GM21367 (cell line): Measurements from ENCODE around the gene MPP4.

Source experiments
- ATAC-seq: cut with Tn5 transposase; IDR thresholded peaks from one replicate; pipeline ENCODE4 v1.9.1; 2021; ENCODE audit not compliant: unreplicated experiment

The MPP4 gene

GRCh38 chr2:201698588-201699226 lies at the start of gene MPP4:
TSS of gene MPP4 (minus strand) at chr2:201698644. CDS start at chr2:201693954, 4,690 bp downstream.
- ATAC-seq, result no peak

DNA sequence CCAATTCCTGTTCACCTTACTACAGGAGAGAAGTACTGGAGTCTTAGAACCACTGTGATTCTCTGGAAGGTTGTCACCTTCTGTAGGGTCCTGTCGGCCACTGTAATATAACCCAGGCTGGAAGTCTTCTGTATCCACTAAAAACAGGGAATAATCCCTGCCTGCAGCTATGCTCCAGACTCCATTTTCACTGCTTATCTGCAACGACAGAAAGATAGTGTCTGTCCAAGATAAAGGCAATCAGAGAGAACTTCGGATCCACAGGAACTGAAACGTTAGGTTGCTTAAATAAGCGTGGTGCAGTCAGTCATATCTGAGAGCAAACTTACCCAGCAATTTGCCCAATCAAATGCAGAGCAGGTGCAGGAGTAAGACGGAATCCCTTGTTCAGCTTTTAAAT lies 48.1 kb upstream of the MPP4 start:
- ATAC-seq, result no peak

DNA sequence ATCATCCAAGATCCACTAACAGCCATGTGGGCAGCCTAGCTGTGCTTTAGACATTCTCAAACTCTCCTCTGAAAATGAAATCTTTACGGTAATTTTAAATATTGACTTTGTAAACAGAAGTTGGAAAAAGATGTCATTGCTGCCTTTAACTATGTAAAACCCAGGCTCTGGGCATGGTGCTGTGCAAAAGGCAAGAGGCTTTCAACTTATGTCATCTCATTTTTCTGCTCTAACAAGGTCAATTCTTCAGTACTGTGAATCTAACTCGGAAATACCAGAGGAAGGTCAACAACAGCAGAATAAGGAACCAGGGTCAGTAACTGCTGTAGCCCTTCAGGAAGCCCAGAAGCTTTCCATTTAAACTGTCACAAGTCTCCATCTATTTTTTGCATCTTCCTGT lies 37.0 kb upstream of the MPP4 start:
- ATAC-seq, result no peak

DNA sequence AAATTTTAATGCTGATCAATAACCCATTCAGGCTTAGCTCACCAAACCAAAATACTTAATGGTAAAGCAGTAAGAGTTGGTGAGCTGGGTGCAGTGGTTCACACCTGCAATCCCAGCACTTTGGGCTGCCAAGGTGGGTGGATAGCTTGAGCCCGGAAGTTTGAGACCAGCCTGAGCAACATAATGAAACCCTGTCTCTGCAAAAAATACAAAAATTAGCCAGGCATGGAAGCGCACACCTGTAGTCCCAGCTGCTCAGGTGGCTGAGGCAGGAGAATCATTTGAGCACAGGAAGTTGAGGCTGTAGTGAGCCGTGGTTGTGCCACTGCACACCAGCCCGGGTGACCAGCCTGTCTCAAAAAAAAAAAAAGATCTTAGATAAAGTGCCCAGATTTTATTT lies 35.7 kb upstream of the MPP4 start:
- ATAC-seq, result no peak

- ATAC-seq, result no peak
Observed at GRCh38 chr2:201733544-201733943, 35.1 kb upstream of the MPP4 start.

- ATAC-seq, result no peak
Observed at GRCh38 chr2:201730651-201731285, 32.3 kb upstream of the MPP4 start.

DNA sequence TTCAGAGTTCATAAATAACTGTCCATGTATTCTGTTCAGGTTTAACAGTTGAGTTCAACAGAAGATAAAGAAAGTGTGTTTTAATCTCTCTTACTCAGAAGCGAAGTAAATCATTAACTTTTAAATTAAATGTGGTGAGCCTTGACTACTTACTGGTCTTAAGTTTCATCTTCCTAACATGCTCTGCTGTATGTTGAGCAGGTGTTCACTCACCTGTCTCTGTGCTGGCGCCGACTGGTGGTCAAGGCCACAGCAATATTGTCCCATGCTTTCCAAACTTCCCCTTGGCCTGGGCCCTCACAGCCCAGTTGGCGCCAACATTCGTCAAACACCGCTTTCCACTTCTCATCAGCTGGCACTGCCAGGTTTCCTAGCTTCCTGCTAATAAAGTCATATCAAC lies 17.0 kb upstream of the MPP4 start:
- ATAC-seq, result no peak

DNA sequence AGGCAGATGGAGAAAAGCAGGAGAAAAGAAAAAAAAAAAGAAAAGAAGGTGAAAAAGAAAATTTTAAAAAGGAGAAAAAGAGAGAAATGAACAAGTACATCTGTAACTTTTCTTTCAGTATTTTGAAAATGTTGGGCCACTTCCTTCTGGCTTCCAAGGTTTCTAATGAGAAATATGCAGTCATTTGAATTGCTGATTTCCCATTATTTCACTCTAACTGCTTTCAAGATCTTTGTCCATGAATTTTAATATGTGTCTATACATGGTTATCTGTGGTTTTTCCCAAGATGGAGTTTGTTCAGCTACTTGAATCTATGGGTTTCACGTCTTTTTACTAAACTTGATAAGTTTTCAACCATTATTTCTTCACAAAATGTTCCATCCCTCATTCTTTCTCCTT lies 14.3 kb upstream of the MPP4 start:
- no peak for ATAC-seq

DNA sequence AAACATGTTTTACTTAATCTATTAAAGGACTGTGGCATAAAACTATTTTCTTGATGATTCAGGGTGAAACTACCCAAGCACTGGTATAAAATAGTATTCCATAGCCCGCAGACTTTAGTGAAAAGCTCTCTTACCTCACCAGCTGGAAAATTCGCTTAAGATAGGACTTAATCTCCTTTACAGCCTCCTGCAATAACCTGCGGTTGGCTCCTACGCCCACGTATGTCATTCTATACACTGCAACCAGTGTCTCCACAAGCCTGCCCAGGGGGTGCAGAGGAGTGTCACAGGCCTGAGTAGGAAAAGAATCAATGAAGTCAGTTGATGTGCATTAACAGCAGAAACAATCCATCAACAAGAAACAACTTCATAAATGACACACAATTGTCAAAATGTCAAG lies 11.3 kb upstream of the MPP4 start:
- no peak for ATAC-seq

DNA sequence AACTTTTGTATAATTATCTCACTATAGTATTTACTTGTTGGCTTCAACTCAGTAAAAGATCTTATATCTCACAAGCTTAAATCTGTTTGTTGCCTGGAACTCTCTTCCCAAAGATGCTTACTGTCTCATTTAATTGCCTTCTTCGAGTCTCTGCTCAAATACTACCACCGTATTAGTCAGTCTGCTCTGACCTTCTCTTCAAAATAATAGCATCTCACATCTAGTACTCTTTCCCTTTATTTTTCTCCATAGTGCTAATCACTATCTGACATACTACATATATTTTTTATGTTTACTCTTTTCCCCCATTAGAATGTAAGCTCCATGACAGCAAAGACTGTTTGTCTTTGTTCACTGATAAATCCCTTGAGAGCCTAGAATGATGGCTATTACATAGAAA lies 10.6 kb upstream of the MPP4 start:
- no peak for ATAC-seq

DNA sequence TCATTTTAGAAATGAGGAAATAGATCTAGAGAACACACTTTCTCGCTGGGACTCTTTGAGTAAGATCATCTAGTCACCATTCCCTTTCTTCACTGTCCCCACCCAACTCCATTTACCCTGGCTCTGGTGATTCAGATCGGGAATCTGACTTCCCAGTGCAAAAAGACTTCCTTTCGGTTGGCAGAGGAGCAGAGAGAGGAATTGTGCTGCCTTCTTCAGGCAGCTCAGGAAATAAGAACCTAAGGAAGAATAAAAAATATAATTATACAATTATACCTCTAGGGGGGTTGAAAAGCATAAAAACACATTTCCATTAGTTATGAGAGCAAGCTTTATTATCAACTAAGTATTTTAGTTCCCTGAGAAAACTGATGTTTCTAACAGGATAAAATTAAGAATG lies 9.3 kb upstream of the MPP4 start:
- no peak for ATAC-seq

GRCh38 chr2:201707142-201707541 lies 8.7 kb upstream of the MPP4 start:
- no peak for ATAC-seq

GRCh38 chr2:201704536-201704935 lies 6.1 kb upstream of the MPP4 start:
- ATAC-seq, result no peak

DNA sequence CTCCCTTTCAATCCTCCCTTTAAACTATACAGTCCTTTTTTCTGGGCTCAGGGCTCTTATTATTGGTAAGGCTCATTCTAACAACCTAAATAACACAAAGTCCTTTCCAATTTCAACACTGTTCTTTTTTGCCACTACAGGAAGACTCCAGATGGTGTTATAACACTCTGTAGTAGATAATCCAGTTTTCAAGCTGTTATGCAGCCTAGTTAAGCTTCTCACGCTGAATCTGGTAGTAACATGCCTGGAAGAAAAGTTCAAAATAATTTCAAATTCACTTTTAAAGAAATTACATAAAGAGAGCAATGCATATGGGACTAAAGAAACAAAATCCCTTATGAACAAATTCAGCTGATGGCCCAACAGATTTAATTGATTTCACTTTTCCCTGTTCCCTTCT lies 3.2 kb upstream of the MPP4 start:
- no peak for ATAC-seq

DNA sequence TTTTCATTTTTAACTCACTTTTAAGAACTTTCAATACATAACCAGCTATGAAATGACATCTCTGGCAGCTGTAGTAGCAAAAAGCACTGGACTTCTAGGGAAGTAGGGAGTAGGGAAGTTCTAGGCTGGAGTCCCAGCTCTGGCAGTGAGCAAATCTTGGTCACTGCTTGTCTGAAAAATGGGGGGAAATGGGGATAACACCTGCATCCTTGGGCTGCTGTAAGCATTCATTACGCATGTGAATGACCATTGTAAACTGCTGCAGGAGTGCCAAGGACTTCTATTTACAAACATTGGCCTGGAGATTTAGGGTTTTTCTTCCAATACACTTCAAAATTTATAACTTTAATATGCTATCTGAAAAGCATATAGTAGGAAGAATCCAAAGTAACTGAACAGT lies 972 bp upstream of the MPP4 start:
- no peak for ATAC-seq

- ATAC-seq, result no peak
Observed at GRCh38 chr2:201697899-201698298, 545 bp downstream of the MPP4 start.

DNA sequence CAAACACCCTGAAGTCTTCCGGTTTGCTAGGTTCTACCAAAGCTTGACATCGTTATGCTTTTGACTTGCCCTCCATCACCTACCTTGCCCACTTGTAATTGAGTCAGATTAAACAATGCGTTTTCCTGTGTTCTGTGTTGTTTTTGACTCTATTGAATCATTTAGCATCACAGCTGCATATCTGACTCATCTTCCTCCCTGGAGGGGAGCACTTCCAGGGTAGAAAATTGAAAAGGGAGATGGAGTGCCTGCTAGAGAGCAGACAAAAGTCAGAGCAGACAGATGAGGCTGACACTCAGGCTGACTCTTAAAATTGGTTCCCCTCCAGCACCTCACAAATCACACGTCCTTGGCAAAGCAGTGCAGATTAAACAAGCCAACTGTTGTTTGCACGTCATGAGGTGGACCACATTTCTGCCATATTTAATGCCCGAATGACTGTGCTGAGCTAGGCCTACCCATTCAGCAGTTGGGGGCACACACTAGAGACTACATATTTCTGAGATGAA lies 2.2 kb downstream of the MPP4 start:
- ATAC-seq, result no peak

DNA sequence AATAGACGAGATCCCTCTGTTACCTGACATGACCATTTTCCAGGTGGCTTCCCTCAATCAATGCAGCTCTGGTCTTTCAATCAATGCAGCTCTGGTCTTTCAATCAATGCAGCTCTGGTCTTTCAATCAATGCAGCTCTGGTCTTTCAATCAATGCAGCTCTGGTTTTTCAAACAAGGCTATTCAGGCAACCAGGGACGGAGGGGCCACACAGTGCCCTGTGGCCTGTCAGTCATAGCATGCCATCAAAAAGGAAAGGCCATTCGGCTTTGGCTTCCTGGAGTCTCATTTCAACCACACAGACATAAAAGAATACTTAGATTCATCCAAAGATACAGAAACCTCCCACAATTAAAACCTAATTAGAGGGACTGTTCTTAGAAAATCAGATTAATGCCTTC lies 13.3 kb downstream of the MPP4 start:
- no peak for ATAC-seq

- no peak for ATAC-seq
Observed at GRCh38 chr2:201680743-201681142, 17.7 kb downstream of the MPP4 start.

DNA sequence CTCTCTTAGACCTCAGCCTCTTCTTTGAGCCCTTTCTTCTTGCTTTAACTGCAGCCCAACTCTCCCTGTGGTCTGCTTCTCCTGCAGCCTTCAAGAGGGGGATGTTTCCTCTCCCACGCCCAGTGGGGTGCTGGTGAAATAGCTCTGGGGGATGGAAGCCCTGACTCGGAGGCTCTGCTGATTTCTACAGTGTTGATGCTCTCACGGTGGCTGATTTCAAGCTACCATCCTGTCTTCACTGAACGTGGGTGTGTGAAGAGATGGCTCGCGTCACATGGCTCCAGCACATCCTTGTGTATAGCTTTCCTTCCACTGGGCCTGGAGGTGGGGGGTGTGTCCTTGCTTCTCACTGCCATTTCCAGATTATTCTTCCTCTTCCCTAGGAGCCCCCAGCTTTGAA lies 20.0 kb downstream of the MPP4 start:
- ATAC-seq, result no peak

- ATAC-seq, result no peak
Observed at GRCh38 chr2:201675454-201675853, 23.0 kb downstream of the MPP4 start.

- ATAC-seq, result no peak
Observed at GRCh38 chr2:201674794-201675193, 23.6 kb downstream of the MPP4 start.

DNA sequence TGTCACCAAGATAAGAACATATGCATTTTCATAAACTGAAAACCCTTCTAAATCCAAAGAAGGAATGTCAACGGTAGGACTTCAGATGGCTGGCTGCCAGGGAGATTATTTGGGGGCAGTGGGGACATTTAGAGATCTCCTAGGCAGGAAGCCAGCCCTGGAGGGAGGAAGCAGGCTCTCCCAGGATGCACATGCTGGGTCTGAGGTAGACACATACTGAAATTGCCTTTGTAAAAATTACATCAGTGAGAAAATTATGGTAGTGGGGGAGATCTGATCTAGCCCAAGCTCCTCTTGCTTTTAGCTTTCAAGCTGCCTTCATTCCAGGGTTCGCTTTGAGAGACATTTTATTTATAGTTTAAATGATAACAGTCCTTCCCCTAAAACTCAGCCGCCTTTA lies 24.1 kb downstream of the MPP4 start:
- ATAC-seq, result no peak
